Limb (tissue), 2 donors: Measurements from ENCODE around the gene ASTN2.

Experiments
- DNase-seq, 2 donors: peaks; one replicate each; pipeline ENCODE4 v3.0.0-alpha.2; 2016; ENCODE audit errors: extremely low spot score in 2 of 2

Gene ASTN2

DNA sequence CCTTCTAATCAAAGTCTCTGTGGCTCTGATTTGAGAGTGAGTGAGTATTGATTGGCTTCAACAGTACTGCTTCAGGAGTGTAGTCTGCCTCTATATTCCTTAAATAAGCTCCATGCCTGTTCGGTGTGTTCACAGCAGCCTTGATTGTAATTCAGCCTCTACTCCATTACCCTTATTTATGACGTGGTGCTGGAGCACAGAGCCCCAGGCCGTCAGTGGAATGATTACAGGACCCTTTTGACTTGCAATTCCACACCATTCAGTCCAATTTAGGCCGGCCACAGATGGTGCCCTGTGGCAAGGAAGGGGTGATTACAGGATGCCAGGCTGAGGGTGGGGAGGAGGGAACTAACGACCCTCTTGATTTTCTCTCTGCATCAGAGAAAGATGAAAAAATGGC lies 110.3 kb downstream of the ASTN2 start:
- no peak for DNase-seq

DNA sequence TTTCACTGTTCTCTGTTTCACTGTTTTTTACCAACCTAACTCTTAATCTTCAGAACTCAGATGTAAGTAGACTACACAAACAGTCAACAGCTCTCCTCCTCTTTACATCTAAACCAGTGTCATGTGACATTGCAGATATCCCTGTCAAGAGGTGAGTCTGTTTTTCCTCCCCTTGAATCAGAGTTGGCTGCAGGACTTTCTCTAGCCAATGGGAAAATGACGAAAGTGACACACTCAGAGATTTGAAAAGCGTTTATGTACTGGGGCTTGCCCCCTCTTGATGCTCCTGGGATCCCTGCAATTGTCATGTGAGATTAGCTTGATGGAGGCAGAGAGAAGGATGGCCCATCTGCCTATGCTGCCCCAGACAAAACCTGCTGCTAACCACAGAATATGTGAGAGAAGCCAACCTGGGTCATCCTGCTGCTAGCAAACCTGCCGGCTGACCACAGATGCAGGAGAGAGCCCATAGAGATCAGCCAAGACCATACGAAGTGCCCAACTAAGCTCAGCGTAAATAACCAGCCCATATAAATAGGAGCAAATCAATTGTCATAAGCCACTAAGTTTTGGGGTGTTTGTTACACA lies 111.1 kb downstream of the ASTN2 start:
- no peak for DNase-seq

DNA sequence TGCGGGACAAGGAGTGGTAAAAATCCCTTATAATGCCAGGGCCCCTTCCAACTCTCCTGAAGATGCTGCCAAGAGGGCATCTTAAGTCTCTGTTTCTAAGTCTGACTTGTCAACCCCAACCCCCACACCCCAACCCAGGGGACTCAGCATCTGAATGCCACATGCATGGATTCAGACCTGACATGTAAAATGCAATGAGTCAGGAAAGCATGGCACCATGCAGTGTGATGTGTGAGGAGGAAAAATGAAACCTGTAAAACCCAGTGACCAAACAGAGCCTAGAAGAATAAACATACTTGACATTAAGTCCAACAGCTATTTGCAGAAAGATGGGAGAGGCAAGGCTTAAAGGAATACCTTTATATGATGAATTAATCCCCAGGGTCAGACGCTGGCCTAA lies 112.4 kb downstream of the ASTN2 start:
- DNase-seq = no peak

DNA sequence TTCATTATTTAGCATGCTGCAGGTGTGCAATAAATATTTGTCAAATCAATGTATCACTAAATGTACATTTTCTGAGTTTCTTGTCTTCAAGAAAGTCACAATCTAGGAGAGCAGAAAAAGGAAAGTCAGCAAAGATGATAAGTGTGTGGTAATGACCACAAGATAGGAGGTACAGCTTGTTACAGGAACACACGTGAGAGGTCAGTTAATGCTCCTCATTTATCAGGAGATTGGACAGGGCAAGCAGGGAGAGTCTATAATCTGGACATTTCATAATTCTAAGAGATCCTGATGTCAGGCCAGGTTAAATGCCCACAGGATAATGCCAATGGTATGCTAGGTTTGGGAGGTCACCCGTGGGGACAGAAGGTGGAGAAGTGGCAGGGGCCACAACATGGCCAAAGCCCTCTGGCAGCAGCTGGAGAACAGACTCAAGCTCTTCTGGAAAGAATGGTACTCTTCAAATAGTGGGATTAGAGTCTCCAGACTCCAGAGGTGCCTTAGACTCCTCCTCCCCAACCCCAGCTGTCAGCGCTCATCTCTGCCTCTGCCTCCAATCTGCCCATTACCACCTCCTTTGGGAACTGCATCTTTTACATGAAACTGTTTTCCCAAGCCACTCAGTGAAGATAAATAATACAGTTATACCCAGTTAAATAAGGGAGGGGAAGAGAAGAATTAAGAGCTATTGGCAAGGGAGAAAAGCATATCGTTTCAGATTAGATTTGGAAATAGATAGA lies 114.3 kb downstream of the ASTN2 start:
- no peak for DNase-seq

DNA sequence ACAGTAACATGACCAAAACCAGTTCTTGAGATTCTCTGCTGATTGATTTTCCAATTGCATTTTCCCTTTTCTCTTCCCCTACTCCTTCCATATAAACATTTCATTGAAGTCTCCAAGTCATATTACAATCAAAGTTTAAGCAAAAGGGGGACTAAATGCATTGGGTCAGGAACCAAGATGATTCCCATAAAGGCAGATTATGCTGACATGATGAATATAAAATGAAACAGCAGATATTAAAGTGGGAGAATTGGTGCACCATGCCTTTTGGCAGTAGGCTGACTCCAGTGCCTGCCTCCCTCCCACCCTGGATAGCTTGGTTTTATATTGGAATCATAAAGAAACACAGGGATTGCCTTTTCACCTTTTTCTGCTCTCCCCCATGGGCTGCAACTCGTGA lies 118.4 kb downstream of the ASTN2 start:
- DNase-seq = no peak

DNA sequence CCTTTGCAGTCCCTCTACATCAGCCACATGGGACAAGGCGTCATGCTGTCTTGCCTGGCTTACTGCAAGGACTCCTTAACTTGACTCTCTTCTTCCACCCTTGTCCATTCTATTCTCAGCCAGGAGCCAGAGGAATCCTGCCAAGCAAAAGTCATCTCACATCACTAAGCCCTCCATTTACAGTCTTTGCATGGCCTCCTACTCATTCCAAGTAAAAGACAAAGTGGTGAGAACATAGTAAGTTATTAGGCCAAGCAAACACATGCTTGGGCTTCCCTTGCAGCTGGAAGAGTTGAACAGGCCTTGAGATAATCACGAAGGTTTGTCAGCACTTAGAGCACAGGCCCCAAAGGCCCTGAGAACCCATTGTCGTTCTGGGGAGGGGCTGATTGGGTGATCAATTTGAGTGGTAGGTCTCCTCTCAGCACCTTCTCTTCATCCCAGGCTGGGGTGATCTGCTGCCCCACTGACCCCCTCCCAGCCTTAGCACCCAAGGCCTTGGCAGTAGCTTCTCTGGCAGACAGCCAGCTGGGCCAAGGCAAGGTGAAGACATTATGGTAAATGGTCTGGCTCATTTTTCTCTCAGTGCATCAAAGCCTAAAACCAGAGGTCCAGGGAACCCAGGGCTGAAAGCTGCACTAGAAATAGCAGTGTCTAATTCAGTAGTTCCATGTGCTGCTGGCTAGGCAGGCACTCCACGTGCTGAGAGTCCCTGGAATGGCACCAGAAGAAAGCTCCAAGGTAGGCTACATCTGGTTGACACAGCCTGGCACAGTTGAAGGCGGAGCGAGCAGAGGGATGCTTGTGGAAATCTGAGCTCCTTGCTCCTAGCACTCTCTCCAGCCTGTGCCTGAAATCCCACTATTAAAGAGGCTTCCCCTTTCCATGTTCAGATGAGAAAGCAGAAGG lies 121.4 kb downstream of the ASTN2 start:
- DNase-seq = no peak

DNA sequence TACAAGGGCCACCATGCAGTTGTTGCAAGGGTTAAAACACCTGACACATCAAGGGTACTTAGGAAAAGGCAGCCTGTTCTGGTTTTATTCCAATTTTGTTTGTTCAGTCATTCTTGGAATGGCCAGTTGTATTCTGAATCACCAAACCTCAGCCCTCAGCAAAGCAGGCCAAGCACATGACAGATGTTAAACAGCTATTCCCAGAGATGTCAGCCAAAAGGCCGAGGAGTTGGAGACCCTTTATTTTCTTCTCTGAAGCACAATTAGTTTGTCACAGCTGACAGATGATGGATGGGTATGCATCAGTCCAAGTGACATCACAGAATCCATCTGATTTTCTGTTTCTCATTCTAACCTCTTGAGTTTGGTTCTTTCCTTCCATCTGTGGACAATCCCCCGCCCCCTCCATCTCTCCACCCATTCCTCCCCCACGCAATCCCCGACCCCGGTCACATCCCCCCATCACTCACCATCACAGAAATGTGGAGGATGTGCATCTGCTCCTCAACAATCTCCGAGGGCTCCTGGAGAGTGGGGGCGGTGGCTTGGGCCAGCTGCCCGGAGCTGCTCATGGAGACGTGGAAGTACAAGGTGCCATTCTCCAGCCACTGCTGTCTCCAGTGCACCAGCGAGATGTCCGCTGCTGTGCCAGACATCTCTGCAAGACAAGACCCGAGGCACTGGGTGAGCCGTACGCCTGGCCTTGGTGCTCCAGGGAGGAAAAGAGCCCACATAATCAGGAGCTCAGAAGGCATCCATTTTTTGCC lies 123.8 kb downstream of the ASTN2 start:
- DNase-seq = peak in 1 of 2 donors; percentile 16

DNA sequence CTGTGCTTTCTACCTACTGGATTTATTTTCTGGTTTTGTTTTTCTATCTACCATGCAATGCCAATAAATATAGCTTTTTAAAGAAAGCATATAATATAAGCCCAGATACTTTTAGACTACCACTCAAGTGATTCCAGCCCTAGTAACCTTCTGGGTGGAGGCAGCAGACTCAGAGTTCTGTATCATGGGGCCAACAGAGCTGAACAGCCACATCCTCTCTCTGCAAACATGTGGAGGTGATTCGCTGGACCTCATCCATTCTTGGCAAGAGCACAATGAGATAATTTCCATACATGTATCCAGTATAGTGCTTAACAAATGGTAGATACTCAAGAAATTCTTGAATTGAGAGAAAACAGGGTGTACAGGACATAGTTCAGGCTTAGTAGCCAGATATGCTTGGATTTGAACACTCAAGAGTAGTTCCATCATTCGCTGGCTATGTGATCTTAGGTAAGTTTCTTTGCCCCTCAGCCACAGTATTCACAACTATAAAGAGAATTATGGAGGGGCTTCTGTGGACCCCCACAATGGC lies 124.5 kb downstream of the ASTN2 start:
- DNase-seq = no peak

DNA sequence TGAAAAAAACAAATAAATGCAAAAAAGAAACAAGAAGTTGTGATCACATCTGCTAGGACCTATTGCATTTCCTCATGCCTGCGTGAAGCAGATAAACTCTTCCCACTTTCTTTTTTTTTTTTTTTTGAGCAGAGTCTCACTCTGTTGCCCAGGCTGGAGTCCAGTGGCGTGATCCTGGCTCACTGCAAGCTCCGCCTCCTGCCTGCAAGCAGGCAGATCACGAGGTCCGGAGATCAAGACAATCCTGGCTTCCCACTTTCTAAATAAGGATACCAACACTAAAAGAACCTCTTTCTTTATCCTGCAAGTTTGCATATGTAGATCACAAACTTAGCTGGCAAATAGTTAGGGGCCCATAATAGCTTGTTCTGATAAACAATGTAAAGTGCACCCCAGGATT lies 128.6 kb downstream of the ASTN2 start:
- no peak for DNase-seq

DNA sequence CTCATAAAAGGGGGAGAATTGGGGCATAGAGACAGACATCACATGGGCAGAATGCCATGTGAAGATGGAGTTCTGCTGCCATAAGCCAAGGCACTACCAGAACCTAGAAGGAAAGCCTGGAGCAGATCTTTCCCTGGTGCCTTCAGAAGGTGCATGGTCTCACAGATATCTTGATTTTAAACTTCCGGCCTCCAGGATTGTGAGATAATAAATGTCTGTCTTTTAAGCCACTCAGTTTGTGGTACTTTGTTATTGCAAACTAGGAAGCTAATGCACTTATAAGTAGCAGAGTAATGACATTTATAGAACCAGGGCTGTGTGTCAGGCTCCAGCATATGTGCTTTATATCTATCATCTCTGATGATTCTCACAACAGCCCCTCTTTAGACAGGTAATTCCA lies 130.4 kb downstream of the ASTN2 start:
- no peak for DNase-seq

DNA sequence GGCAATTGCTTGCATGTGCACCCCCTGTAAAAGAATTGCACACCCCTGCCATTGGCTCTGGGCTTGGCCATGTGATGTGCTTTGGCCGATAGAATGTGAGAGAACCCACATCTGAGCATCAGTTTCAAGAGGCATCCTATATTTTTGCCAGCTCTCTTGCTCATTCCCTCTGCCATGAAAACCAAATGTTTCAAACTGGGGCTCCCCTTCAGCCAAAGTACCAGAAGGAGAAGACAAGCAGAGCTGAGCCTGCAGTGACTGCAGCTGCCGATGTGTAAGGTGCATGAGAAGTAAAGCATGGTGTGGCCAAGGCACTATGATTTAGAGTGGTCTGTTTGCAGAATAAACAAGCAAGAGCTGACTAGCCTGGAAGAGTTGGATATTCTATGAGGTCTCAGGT lies 132.3 kb downstream of the ASTN2 start:
- DNase-seq = no peak

DNA sequence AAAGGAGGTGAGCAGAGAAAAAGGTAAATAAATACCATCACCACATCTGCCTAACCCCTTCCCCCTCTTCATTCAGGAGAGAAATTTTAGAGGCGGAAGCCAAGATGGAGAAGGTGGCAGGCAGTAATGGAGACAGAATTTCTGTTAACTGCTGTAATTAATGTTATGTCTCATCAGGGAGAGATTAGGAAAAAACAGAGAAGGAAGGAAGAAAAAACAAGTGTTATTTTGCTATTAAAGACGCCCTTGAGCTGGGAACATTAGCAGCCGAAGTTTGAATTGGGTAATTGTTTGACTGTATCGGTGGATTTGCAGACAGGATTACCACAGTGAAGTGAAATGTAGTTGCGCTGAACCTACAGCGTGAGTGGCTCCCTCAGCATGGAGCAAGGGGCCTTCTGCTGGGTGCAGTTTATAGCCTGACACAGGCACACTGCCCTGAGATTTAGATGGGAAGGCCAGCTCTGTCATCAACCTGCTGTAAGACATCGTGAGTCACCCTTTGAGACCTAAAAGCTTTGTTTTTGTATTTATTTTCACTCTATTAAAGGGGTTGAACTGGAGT lies 136.3 kb downstream of the ASTN2 start:
- no peak for DNase-seq

DNA sequence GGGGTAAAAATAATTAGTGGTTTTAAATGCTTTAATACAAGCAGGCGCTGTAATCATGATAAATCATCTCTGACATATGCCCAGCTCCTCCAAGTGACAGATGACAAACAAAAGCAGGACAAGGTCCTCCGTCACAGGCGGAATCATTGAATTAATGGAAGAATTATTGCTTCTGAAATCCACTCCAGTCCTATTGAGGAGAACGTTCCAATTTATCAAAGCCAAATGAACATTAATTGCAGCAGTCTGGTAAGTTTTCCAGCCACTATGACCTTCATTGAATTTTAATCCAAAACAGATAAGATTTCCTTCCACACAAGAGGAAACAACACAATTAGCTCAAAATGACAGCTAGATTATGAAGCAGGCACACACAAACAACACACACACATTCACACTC lies 136.8 kb downstream of the ASTN2 start:
- no peak for DNase-seq

DNA sequence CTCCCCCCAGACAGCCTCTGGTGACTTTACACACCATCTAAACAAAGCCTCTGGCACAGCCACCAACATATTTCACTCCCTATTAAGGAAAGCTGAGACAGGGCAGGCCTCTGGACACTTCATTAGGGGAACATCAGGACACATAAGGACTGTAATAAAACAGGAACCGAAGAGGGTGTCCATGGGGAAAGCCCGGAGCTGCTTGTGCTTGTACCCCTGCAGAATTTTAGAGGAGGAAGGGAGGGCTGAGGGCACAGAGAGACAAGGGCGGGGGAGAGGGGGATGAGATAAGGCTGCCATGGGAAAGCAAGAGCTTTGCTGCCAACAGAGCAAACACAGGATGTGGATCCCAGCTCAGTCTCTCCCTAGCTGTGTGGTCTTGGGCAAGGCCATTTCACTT lies 138.4 kb downstream of the ASTN2 start:
- DNase-seq = no peak

DNA sequence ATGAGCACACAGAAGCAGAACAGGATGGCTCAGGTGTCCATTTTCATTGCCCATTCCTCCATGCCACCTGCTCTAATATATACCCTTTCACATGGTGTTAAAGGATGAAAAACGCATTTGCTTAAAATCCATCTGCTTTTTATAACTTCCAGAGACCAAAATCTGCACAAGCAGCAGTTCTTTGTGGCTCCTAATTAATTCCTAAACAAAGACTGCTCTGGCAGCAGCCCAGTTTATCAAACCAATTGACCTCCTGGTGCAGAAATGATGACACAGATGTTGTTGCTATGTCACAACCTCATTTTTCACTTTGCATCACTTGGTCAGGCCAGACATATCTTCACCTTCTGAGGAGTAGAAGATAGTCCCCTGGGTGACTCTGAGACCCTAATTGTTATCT lies 141.2 kb downstream of the ASTN2 start:
- no peak for DNase-seq

DNA sequence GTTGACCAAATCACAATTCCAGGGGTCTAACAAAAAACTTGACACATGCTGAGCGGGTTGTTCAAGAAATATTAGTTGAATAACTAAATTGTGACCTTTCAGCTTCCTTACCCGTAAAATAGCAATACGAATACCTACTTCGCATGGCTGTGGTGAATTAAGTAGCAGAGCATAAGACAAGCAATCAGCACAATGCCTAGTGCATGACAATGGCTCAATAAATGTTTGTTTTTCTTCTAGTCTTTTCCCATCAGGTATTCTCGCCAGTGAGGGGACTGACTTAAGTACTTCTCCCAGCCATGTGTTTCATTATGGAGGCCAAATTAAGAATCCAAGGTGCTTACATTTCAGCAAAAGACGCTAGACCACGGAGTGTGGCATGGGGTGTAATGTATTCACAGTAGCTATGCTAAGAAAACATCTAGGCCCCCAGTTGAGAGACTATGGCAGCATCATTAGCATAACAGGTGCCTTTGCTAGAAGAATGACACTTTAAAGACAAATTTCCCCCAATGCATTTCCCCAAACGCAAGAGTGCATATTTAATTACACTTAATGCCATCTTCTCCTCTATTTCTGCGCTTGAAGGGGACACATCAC lies 145.9 kb downstream of the ASTN2 start:
- no peak for DNase-seq

DNA sequence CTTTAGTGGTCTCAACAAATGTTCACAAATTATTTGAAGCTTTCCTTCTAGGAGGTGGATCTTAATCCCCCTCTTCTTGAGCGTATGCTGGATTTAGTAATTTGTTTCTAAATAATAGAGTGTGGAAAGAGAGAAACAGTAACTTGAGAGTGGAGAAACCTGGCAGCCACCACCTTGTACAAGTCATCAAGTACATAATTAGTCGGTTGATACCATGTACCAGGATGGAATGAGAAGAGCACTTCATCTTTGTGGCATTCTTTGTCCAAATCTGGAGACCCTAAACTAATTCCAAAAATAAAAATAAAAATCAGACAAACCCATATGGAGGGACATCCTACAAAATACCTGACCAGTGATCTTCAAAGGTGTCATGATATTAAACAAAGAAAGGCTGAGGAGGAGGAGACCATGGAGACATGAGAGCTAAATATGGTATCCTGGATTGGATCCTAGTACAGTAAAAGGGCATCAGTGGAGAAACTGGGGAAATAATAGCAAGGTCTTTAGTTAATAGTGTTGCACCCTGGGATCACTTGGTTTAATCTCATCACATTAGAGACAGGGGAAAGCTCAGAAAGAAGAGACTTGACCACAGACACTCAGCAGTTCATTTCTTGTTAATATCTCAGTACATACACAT lies 147.9 kb downstream of the ASTN2 start:
- no peak for DNase-seq

DNA sequence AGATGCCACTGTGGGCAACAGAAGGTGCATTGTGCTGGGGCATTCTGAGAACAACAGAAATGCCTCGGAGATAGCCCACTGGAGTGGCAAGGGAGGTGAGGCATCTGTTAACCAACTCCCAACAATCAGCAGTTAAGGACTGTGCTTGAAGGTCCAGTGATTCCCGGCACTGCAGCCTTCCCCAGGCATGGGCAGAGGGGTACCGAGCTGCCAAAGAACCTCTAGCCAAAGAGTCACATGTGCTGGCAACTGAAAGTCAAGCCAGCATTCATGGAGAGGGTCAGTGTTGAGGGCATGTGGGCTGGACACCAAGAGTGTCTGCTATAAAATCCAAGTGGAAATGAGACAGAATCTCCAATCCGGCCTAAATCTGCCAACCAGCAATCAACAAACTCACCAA lies 149.6 kb downstream of the ASTN2 start:
- DNase-seq = no peak

DNA sequence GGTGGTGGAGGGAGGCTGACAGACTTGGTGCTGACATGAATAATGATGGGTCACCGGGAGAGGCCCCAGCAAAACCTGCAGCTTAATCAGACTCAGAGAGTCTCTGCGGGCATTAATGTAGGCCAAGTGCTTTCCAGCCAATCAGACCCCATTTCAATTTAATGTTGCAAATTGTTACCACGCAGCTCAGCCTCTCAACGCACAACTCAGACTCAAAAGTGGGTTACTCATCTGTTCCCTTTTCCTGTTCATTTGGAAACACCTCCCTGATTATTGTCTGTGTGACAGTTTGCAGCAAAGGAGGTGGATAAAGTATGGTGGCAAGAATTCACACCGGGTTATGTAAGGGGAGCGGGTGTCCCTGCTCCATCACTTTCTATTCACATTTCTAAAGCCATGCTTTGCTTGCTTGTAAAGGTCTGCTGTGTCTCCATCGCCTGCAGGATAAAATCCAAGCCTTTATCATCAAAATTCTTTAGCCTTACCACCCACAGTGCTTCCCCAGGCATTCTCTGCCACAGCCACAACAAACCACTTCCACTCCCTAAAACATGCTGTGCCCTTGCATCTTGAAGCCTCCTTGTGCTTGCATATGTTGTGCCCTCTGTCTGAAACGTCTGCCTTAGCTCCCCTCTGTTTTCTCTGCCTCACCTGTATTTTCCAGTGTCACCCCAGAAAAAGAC lies 156.5 kb downstream of the ASTN2 start:
- no peak for DNase-seq

DNA sequence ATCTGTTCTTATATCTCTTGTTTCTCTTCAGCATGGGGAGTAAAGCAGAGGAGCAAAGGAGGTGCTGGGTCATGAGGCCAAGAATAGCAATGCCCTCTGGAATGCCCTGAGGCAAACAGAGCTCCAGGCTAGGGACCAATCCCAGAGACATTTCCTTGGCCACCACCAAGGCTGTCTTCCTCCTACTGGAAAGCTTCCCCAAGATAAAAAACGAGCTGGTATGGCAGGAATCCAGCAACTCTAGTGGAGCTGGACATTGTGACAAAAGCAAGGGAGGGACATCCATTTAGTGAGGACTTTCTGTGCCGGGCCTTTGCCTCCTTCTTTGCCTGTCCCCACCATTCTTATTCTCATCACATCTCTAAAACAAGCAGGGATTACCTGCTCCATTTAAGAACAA lies 161.6 kb downstream of the ASTN2 start:
- no peak for DNase-seq
